Chondrocyte (in vitro differentiated cells): ENCODE data around the gene VAC14. TPM values are rescaled to one million over a fixed set of nuclear protein-coding genes. Genes with fewer than 3 reads are reported as not detected.

Experiments used
- DNase-seq: peaks from one replicate; pipeline ENCODE4 v3.0.0; 2021; ENCODE audit warnings: mixed read lengths, low spot score
- H3K27ac Mint-ChIP-seq: one replicate; pipeline ENCODE4 v1.8.0; 2021; ENCODE audit warnings: mild to moderate bottlenecking, moderate library complexity, mixed read lengths; ENCODE audit not compliant: unreplicated experiment
- H3K27me3 Mint-ChIP-seq: 2 replicates; pipeline ENCODE4 v1.8.0; 2021; ENCODE audit warnings: low read depth, mixed read lengths
- H3K36me3 Mint-ChIP-seq: 2 replicates; pipeline ENCODE4 v1.8.0; 2021; ENCODE audit warnings: low read depth, mixed read lengths
- H3K4me1 Mint-ChIP-seq: 2 replicates; pipeline ENCODE4 v1.8.0; 2021; ENCODE audit warnings: low read depth, mild to moderate bottlenecking, mixed read lengths
- H3K4me3 Mint-ChIP-seq: one replicate; pipeline ENCODE4 v1.8.0; 2021; ENCODE audit warnings: mild to moderate bottlenecking, moderate library complexity, mixed read lengths; ENCODE audit not compliant: unreplicated experiment
- H3K9me3 Mint-ChIP-seq: 2 replicates; pipeline ENCODE4 v1.8.0; 2021; ENCODE audit warnings: low read depth, mixed read lengths
- CTCF ChIP-seq: fragments of 200-600 bp; sonication (generic); IDR thresholded peaks from 2 replicates; pipeline ENCODE4 v1.5.0; 2021; ENCODE audit warnings: antibody characterized with exemption, mild to moderate bottlenecking, moderate library complexity
- total RNA-seq: library from RNA; stranded (reverse); gene quantifications from 3 replicates; pipeline ENCODE4 v1.2.1, GENCODE V29; 2021

Gene VAC14
- total RNA-seq, 1 donor from 2014 or later = 37.9 TPM

- H3K27me3 Mint-ChIP-seq = no peaks in the 10 kb centered on the region
- no peak overlapping the region for H3K4me3 Mint-ChIP-seq
- no peaks in the 10 kb centered on the region for H3K36me3 Mint-ChIP-seq
- no peak for TF ChIP-seq CTCF
- H3K27ac Mint-ChIP-seq = peak overlapping the region; percentile 17
- peak; percentile 86 for DNase-seq
- H3K9me3 Mint-ChIP-seq = no peaks in the 10 kb centered on the region
- H3K4me1 Mint-ChIP-seq = peaks cover 86% of the 10 kb centered on the region
These were observed 89.5 kb downstream of the VAC14 start for GRCh38 chr16:70711211-70712031.

- no peak for TF ChIP-seq CTCF
- Mint-ChIP-seq H3K36me3 (no peaks in the 10 kb centered on the region), H3K27me3 (no peaks in the 10 kb centered on the region), H3K4me3 (no peak overlapping the region), H3K9me3 (no peaks in the 10 kb centered on the region), H3K27ac (peak overlapping the region; percentile 12), H3K4me1 (peaks cover 86% of the 10 kb centered on the region)
- DNase-seq = no peak
These were observed 90.3 kb downstream of the VAC14 start for GRCh38 chr16:70710422-70711210.

- no peaks in the 10 kb centered on the region for H3K9me3 Mint-ChIP-seq
- no peaks in the 10 kb centered on the region for H3K36me3 Mint-ChIP-seq
- H3K27me3 Mint-ChIP-seq = no peaks in the 10 kb centered on the region
- TF ChIP-seq CTCF = no peak
- H3K27ac Mint-ChIP-seq = no peak overlapping the region
- DNase-seq = no peak
- no peak overlapping the region for H3K4me3 Mint-ChIP-seq
- H3K4me1 Mint-ChIP-seq = peaks cover 84% of the 10 kb centered on the region
These were observed 91.0 kb downstream of the VAC14 start for GRCh38 chr16:70709942-70710341.

GRCh38 chr16:70709457-70709856, 91.5 kb downstream of the VAC14 start:
- no peak for DNase-seq
- no peak overlapping the region for H3K4me3 Mint-ChIP-seq
- no peak for TF ChIP-seq CTCF
- no peak overlapping the region for H3K27ac Mint-ChIP-seq
- H3K9me3 Mint-ChIP-seq = no peaks in the 10 kb centered on the region
- H3K36me3 Mint-ChIP-seq = no peaks in the 10 kb centered on the region
- no peaks in the 10 kb centered on the region for H3K27me3 Mint-ChIP-seq
- H3K4me1 Mint-ChIP-seq = peaks cover 84% of the 10 kb centered on the region
